Epithelial cell of proximal tubule (primary cell): ENCODE data around the gene SOX10. TPM values are rescaled to one million over a fixed set of nuclear protein-coding genes. Genes with fewer than 3 reads are reported as not detected.

ENCODE experiments used
- DNase-seq: peaks from one replicate; pipeline ENCODE4 v3.0.0-alpha.2; 2011; ENCODE audit warnings: low read depth
- H3K4me3 ChIP-seq: 2 replicates; pipeline ENCODE4 v1.5.1; 2011; ENCODE audit warnings: low read depth, mild to moderate bottlenecking, low read length
- CTCF ChIP-seq: conservative IDR thresholded peaks from 2 replicates; pipeline ENCODE4 v1.5.1; 2012; ENCODE audit warnings: low read depth, mild to moderate bottlenecking, low read length
- total RNA-seq: library from RNA; depleted of rRNA; stranded (reverse); fragments of >200 nt; gene quantifications from 2 replicates; pipeline ENCODE4 v1.2.3, GENCODE V29; 2015

Gene SOX10
- total RNA-seq, 1 donor from 2014 or later = not detected

DNA sequence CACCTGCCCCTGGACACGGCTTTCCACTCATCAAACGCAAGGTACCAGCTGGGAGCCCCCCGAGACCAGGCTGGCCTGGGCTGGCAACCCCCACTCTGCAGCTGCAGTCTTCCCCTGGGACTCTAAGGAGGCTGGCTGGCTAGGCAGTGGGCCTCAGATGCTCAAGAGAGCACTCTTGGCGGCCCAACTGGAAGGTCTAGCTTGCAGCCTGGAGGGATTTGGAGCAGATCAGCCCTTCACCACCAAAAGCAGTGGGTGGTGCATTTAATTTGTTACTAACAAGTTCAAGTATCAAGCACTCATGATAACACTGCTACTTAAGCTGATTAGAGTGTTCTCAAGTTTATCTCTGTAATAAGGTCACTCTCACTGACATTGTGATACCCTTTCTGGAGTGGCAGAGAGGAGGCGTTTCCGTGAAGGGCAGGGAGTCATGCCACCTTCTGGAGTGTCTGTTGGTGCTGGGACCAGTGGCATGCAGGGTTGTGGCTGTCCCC, 52.4 kb downstream of the SOX10 start:
- no peak for DNase-seq
- TF ChIP-seq CTCF = no peak
- H3K4me3 ChIP-seq = no peak overlapping the region

- no peak for TF ChIP-seq CTCF
- H3K4me3 ChIP-seq = no peak overlapping the region
- DNase-seq = no peak
Observed at GRCh38 chr22:37930952-37931440, 53.4 kb downstream of the SOX10 start.

GRCh38 chr22:37930270-37930951, 53.9 kb downstream of the SOX10 start:
- peak; percentile 62 for TF ChIP-seq CTCF
- no peak overlapping the region for H3K4me3 ChIP-seq
- no peak for DNase-seq

DNA sequence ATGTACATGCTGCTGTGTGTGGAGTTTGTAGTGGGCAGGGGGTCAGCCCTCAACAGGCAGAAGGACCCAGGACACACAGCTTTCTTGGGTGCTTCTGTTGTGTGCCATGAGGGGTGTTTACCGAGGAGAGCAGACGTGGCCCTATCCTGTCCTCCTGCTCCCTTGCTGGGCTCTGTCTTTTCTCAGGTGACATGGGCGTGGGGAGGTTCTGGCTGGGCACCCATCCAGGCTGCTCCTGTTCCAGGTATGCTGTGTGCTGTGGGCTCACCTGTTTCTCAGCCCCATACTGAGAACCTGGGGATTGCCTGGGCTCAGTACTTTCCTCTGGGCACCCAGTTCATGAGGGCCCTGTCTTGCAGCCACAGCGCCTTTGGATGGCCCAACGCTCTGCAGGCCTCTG, 55.0 kb downstream of the SOX10 start:
- no peak for TF ChIP-seq CTCF
- no peak for DNase-seq
- H3K4me3 ChIP-seq = no peak overlapping the region

- TF ChIP-seq CTCF = no peak
- no peak for DNase-seq
Observed at GRCh38 chr22:37927637-37927936, 56.8 kb downstream of the SOX10 start.

DNA sequence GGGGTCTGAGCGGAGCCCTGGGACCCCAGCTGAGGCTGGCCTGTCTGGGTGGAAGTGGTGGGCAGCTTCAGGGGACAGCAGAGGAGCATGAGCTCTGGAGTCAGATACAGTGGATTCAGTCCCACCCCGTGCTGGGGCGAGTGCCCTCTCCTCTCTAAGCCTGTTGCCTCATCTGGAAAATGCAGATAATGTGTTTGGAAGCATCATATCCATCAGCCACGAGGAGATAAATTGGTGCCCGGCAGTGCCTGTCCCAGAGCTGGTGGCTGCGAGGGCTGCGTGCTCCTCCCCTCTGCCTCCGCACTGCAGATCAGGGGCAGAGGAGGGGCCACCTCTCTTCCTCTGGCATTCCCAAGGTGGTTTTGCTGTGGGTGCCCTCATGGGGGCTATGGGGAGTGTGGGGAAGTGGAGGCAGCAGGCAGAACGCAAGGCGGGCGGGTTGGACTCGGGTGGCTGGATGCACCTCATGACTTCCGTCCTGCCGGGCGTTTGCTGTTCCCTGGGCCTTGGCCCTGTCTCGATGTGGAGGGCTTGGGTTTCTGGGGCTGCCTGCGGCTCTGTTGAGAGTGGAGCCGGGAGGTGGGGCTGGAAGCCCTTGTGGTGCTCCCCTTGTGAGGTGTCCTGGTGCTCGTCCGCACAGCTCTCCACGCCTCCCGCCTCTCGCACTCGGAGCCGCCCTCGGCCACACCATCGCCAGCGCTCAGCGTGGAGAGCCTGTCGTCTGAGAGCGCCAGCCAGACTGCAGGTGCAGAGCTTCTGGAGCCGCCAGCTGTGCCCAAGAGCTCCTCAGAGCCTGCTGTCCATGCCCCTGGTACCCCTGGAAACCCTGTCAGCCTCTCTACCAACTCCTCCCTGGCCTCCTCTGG, 57.4 kb downstream of the SOX10 start:
- TF ChIP-seq CTCF = no peak
- DNase-seq = no peak
- H3K4me3 ChIP-seq = no peak overlapping the region

More at GRCh38 chr22:37927637-37927936, 56.8 kb downstream of the SOX10 start:
- no peak overlapping the region for H3K4me3 ChIP-seq
